GM18870 (cell line): ENCODE measurements around the gene CRYM.
"Not testable (repeated sequence)": the region's sequence is repeated elsewhere in the genome, so short reads cannot be mapped to it uniquely, and the experiment has no call there.

Source experiments
- ATAC-seq: cut with Tn5 transposase; IDR thresholded peaks from one replicate; pipeline ENCODE4 v1.9.1; 2021; ENCODE audit warnings: moderate library complexity; ENCODE audit not compliant: unreplicated experiment

Gene CRYM

DNA sequence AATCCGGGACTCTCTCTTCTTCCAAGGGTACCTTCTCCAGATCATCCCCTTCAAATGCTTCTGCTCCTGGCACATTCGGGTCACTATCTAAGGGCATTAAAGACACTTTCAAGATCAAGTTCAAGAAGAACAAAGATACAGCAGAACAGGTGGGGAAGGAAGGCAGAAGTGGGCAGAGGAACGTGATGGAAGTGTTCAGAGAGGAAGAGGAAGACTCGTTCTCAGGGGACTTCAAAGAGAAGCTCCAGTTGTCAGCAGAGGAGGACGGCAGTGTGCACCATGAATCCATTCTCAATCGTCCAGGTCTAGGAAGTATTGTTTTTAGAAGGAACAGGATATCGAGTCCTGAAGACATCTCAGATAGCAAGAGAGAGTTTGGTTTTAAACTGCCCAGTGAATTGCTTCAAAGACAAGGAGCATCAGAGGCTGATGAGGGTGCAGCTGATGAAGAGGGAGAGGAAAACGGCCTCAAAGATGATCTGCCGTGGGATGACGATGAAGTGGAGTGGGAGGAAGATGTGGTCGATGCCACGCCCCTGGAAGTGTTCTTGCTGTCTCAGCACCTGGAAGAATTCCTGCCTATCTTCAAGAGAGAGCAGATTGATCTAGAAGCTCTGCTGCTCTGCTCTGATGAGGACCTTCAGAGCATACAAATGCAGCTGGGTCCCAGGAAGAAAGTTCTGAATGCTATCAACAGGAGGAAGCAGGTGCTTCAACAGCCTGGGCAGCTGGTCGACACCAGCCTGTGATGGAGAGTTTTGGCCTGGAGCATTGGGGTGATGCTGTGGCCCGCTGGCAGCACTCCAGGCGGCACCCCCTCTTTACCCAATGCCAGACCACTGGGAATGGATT is 27.8 kb downstream of the CRYM start:
- no peak for ATAC-seq

DNA sequence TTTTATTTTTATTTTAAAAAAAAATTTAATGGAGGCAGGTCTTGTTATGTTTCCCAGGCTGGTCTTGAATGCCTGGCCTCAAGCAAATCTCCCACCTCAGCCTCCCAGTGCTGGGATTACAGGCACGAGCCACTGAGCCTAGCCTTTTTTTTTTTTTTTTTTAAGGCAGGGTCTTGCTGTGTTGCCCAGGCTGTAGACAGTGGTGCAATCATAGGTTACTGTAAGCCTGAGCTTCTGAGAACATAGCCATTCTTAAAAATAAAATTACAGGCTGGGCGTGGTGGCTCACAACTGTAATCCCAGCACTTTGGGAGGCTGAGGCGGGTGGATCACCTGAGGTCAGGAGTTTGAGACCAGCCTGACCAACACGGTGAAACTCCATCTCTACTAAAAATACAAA is 29.9 kb downstream of the CRYM start:
- ATAC-seq = not testable (repeated sequence)

DNA sequence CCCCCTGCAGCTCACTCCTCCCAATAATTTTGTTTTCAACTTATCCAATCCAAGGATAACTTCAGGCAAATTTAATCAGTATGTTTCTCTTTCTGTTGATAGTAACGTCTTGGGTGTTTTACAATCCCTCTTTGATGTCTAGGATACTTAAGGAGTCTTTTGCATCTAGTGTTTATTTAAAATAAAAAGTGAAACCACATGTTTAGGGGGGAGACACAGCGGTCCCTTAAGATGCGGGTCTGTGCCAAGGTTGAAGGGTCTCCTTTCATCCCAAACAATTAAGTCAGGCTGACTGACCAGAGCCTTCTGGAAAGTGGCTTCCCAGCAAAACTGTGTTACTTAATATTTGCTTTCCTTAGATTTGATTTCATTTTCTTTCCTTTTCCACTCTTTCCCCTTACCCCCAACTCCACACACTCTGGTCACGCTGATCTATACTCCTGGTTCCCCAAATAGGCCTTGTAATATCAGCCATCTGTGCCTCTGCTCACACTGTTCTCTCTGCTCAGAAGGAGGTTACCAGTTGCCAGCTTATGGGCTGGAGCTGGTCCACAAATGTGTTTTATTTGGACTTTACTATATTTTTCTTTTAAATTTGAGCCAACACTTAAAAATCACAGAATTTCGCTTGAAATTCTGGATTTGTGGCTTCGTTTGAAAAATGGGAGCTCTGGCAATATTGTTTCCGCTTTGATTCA is 33.4 kb downstream of the CRYM start:
- no peak for ATAC-seq

DNA sequence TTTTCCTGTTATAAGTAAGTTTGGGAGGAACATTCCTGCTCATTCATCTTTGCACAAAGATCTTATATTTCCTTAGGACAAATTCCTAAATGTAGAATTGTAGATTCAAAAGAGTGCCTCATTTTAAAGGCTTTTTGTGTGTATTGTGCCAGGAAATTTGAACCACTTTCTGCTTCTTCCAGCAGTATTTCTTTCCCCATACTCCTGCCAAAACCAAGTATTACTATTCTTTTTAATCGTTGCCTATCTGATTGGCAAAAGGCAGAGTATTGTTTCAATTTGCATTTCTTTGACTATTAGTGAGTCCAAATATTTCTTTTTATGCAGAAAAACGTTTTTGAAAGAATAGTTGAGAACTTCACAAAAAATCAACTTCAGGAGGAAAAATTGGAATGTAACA is 35.3 kb downstream of the CRYM start:
- ATAC-seq = no peak

DNA sequence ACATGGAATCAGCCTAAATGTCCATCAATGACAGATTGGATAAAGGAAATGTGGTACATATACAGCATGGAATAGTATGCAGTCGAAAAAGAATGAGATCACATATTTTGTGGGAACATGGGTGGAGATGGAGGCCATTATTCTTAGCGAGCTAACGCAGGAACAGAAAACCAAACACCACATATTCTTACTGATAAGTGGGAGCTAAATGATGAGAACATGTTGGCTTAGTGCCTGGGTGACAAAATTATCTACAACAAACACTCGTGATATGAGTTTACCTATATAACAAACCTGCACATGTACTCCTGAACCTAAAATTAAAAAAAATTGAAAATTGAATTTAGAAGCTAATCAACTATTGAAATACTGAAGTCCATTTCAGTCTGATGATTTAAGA is 38.4 kb downstream of the CRYM start:
- no peak for ATAC-seq

DNA sequence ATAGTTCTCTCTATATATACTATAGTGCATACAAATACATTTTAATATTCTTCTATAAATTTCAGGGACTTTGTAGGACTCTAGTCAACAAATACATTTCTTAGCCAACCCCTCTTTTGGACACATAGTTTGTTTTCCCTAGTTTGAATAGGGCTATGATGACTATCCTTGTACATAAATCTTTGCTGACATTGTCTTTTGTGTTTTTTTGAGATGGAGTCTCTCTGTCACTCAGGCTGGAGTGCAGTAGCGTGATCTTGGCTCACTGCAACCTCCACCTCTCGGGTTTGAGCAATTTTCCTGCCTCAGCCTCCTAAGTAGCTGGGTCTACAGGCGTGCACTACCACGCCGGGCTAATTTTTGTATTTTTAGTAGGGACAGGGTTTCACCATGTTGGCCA is 41.3 kb downstream of the CRYM start:
- ATAC-seq = no peak

DNA sequence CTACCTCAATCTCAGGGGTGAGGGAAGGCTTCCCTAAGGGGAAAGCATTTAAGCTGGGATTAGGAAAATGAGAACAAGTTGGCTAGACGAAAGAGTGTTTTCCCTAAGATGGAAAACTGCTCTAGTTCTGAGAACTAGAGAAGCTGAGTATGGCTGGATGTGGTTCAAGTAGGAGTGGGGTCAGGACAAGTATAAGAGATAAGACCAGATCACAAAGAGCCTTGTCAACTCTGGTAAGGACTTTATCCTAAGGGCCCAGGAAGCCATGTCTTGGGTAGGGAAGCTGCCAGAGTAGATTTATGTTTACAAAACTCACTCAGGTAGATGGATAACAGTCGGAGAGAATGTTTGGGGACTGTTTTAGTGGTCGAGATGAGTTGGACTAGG is 42.9 kb downstream of the CRYM start:
- no peak for ATAC-seq

DNA sequence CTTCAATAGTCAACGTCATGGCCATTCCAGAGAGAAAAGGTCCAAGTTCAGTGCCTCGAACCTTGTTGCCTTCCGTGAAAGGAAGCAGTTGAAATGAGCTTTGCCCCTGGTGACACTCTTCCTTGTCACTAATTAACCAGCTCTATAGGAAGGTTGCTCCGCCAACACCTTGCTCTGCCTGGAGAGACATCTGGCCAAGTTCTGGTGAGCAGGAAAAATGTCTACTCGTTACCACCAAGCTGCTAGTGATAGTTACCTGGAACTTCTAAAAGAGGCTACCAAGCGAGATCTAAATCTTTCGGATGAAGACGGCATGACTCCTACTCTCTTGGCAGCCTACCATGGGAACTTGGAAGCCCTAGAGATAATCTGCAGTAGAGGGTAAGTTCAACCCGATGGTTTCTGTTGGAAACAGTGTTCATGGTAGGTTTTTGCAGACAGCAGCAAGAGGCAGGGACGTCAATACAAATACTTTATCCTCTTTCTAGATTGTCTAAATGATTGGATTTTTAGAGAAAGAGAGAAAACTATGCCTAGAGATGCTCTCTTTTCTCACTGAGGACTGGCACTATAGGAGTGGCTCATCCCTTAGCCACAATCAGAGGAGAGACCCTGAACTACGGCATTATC is 44.5 kb downstream of the CRYM start, which contains the start of gene ANKS4B:
Gene ANKS4B (plus strand): TSS at position 179 of the 630 bp plus-strand sequence. CDS start 39 bp downstream, at position 218.
- no peak for ATAC-seq

DNA sequence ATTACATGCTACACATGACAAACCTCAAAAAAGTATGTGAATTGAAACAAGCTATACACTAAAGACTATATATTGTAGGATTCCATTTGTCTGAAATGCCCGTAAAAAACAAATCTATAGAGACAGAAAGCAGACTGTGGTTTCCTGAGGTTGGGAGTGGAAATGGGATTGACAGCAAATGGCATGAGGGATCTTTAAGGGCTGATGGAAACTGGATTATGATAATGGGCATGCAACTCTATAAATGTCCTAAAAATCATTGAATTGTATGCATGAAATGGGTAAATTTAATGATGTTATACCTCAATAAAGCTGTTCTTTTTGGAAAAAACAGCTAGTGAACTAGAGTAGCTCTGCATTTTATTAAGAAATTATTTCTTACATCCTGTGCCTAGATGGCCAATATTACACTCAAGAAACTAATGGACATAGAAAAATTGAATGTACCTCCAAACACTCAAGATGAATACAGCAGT is 45.0 kb downstream of the CRYM start:
- ATAC-seq = no peak

DNA sequence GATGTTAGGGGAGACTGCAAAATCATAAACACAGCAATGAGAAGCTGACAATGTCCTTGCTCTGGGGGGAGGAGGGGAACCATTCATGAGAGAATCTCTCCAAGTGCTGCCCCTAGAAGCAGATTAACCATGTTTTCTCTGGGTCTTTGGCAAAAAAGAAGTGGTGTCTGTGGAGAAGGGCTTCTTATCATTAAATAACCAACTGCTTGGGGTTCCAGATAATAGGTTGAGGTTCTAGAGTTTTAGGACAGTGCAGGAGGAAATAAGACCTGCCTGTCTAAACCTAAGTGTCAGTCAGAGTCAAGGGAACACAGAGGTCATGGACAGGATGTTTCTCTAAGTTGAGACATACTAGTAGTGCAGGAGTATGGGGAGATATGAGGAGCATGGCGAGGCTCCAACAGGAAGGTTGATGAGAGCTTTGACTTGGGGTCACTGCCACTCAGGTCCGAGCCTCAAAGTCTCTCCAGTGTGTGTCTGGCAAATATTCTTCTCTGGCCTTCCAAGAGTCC is 49.7 kb downstream of the CRYM start:
- ATAC-seq = no peak

DNA sequence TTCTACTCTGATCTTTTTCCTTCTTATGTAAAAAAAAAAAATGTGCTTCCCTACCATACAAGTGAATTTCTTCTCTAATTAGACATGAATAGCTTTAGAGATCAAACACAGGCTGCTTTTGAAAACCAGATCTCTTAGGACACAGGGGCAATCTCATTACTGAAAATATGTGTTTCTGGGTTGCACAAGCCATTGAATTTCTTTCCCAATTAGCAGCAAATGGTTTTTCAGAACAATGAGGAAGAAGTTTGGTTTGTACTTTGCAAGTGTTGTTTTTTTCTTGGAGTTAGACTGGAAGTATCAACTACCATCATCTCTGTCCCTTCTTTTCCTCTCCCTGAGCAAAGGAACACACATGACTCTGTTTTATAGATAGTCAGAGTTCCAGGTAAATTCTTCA is 50.2 kb downstream of the CRYM start:
- no peak for ATAC-seq

DNA sequence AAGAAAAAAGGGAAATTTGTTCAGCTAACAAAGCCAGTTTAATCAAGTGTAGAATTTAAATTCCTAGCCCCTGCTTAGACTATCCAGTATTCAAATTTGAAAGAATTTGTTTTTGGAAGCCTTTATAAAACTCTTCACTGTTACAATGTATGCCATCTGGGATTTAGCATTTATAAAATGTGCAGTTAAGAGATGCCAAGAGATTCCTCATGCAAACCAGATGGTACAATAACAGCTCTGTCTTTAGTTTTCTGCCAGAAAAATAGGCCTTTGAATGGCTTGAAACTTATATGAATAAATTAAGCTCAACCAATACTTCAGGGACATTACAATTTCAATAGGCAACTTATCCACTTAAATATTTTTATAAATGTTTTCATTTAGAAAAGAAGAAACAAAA is 51.3 kb downstream of the CRYM start:
- ATAC-seq = no peak

DNA sequence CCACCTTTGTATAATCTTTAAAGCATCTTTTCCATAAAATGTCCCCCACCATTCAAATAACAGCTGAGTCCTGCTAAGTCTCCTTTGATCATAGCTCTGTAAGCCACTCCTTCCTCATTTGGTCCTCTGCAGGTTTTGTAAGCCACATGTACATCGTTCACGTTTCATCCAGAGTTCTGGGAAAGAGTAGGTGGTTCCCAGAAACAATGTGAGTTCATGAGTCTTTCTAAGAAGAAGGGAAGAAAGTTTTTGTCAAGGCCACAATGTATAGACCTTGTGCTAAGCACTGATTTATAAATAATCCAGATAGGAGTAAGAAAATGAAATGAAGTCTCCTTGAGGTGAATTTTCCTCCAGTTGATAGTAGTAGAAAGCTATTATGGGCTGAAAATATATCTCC is 53.3 kb downstream of the CRYM start:
- ATAC-seq = no peak

DNA sequence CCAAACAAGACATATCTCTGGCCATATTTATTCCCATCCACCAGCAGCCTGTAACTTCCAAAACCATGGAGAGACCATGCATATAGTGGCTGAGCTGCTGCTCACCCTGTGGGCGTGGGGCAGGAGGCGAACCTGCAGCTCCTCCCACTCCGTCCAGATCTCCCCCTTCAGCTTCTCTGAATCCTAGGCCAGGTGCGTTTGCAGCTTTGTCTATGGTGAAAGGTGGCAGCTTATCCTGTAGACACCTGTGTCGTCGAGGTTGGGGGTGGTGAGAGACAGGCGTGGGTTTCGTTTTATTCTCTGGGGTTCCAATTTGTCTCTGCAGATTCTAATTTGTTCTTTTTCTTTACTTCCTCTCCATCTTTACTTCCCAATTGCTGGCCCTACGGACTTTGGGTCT is 54.3 kb downstream of the CRYM start:
- no peak for ATAC-seq

DNA sequence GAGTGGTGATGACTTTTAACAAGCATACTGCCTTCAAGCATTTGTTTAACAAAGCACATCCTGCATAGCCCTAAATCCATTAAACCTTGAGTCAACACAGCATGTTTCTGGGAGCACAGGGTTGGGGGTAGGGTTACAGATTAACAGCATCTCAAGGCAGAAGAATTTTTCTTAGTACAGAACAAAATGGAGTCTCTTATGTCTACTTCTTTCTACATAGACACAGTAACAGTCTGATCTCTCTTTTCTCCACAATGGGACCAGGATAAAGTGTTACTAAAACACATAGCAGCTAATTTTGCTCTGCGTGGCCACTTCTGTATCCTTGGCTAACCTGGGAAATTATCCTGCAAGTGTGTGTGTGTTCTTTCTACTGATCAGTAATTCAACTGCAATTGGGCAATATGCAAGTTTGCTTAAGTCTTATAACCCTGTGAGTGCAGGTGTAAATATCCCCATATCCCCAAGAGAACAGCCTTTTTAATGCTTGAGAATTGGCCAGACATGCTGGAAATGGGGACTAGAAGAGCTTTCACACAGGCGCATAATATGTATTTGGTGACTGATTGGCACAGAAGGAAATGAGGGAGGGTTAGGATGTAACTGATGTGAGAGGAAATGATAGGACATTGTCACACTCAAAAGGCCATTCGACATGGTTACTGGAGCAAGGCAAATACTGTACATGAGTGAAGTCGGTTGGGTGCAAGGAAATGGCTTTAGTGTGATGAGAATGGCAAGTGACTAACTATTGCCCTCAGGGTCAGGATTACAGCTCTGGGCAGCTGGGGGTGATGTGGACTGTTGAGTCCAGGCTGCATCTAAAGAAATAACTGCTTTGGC is 55.4 kb downstream of the CRYM start:
- no peak for ATAC-seq

DNA sequence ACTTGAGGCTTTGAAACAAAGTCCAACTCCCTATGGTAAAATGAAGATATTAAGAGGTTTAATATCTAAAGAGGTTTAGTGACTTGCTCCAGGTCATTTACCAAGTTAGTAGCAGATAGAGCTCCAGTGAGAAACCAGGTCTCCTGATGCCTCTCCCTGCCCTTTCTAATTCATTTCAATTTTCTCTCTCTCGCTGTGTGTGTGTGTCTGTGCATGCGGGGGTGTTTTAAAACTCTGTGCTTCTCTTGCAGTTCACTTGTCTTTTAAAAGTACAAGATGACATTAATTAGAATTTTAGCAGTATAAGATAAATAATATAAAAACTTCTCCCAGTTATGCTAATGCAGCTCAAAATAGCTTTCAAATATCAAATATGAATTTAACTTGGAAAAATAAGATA is 58.5 kb downstream of the CRYM start:
- ATAC-seq = no peak

DNA sequence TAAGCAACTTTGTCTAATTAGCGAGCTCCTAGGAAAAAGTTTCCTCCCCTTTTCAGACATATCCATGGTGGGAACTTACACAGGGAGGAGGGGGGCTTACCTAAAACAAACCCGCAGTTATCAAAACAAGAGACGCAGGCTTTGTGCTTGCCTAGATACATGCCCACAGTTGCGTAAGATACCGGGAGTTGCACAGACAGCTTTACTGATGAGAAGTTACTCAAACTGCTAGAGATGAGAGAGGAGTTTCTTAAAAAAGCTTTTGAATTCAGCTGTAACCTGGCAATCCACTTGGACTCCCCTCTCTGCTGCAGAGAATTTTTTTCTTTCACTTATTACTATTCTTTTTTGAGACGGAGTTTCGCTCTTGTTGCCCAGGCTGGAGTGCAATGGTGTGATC is 59.9 kb downstream of the CRYM start:
- ATAC-seq = no peak

DNA sequence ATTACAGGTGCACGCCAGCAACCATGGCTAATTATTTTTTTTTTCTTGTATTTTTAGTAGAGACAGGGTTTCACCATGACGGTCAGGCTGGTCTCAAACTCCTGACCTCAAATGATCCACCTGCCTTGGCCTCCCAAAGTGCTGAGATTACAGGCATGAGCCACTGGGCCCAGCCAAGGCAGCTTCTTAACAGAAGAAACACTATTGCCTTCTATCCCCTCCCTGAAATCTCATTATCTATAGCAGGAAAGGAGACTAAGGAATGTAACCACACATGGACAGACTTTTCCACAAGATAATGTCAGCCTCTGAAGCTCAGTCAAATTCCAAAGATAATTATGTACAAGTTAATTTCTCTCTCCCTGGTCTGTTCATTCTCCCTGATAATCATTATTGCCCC is 61.0 kb downstream of the CRYM start:
- no peak for ATAC-seq

DNA sequence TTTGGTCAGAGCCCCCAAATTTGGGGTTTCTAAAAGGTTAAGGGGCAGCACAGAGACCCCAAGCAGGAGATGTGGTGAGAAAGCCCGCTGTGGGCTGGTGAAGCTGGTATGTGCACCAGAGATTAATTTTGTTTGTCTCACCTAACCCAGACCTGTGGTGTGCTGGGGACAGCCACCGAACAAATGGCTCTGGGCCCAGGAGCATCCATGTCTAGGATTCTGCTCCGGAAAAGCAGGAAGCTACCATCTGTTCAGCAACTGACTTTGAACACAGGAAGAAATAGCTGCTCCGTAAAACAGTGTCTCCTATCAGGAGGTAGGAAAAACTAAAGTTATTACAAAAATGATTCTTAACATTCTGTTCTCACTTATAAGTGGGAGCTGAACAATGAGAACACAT is 64.0 kb downstream of the CRYM start:
- ATAC-seq = no peak

DNA sequence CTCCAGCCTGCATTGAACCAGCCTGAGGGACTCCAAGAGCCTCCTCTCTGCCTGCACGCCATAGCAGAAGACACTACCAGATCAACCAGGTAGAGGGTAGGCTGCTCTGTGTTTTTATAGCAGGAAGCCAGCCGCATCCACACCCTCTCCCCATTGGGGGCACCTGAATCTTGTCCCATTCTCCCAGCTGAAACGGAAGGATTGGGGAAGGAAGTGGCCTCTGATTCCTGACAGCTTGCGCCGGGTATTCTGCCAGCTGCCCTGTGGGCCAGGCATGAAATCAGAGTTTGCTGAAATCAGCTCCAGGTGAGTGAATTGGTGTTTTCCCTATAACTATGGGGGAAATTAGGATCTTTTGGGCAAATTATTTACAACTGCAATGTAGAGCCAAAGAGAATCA is 66.6 kb downstream of the CRYM start, which contains the start of gene ZP2:
Gene ZP2 (minus strand): TSS at position 89 of the 400 bp plus-strand sequence. CDS start 27 bp downstream, at position 62.
- no peak for ATAC-seq
